T-helper 9 cell (primary cell): ENCODE measurements around the gene CACHD1.
"Not testable (repeated sequence)": the region's sequence is repeated elsewhere in the genome, so short reads cannot be mapped to it uniquely, and the experiment has no call there.

Experiments
- DNase-seq: peaks from one replicate; pipeline ENCODE4 v3.0.0-alpha.2; 2020

The CACHD1 gene

GRCh38 chr1:64598100-64598571 lies 128.2 kb downstream of the CACHD1 start:
- no peak for DNase-seq

DNA sequence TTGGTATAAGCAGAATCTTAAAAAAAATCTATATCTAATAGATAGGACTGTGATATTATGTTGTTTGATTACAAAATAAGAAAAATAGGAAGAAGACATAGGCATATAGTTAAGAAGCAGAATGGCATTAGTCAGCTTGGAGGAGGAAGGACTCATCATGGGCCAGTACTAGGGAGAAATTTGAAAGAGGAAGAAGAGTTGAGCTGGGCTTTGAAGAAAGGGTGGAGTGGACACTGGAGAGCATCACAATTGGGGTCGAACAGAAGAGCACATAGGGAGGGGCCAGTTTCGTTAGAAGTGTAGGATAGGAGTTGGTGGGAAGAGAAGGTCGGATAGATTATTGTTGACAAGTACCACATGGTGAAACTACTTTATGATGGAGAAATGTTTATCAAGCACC lies 129.3 kb downstream of the CACHD1 start:
- DNase-seq = no peak

- DNase-seq = no peak
These were observed 131.3 kb downstream of the CACHD1 start for GRCh38 chr1:64601207-64601606.

- no peak for DNase-seq
These were observed 138.2 kb downstream of the CACHD1 start for GRCh38 chr1:64608005-64608650.

DNA sequence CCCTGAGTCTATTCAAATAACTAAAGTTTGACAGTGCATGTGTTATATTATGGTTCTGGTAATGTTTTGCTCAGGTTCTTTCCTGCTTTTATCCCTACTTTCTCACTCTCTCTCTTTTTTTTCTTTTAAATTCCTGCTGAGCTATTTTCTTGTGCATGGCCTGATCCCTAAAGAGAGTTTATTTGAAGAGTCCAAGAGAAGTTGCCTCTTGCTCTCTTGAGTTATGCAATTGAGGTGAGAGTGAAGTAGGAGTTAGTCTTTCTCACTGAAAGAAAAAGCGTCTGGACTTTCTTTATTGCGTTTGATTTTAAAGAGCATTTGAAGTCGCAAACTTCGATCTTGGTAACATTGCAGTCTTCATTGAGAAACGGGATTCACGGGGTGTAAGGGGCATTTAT lies 138.7 kb downstream of the CACHD1 start:
- DNase-seq = no peak

GRCh38 chr1:64610950-64611349 lies 141.0 kb downstream of the CACHD1 start:
- not testable (repeated sequence) for DNase-seq

DNA sequence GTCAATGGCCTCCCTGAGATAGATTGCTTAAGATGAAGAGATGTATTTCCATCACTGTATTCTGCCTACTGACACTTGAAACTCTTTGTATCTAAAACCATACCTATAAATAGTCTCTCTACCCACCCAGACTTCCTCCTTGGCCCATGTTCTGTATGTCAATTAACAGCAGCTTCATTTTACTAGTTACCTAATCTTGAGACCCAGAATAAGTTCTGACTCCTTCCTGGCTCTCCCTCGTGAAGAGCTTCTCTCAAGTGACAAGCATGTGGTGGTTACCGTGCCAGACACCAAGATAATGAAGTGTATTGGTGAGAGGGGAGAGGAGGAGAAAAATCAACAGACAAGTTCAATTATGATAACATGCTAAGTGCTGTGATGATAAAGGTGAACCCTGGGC lies 146.1 kb downstream of the CACHD1 start:
- no peak for DNase-seq

GRCh38 chr1:64623750-64624191 lies 153.8 kb downstream of the CACHD1 start:
- no peak for DNase-seq

DNA sequence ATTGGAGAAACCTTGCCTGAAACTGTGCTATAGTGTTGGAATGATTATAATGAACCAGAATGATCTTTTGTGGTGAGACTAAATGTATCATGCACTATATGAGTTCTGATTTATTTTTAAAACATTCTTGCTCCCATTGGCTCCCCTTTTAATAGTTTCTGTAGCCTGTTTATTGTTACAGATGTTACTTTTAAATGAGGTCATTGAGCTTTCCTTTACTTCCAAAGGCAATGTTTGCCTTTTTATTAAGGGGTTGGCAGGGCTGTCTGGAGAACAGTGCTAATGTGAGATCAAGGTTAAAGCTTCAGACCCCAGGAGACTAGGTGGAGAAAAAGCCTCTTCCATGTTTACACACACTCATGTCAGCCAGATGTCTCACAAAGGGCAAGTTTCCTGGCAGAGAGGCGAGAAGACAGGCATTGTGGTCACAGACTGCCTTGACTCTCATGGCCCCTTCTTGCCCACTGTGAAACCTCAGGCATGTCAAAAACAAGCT lies 154.3 kb downstream of the CACHD1 start:
- no peak for DNase-seq

- DNase-seq = no peak
These were observed 154.9 kb downstream of the CACHD1 start for GRCh38 chr1:64624808-64625207.

- DNase-seq = no peak
These were observed 160.7 kb downstream of the CACHD1 start for GRCh38 chr1:64630611-64631010.

DNA sequence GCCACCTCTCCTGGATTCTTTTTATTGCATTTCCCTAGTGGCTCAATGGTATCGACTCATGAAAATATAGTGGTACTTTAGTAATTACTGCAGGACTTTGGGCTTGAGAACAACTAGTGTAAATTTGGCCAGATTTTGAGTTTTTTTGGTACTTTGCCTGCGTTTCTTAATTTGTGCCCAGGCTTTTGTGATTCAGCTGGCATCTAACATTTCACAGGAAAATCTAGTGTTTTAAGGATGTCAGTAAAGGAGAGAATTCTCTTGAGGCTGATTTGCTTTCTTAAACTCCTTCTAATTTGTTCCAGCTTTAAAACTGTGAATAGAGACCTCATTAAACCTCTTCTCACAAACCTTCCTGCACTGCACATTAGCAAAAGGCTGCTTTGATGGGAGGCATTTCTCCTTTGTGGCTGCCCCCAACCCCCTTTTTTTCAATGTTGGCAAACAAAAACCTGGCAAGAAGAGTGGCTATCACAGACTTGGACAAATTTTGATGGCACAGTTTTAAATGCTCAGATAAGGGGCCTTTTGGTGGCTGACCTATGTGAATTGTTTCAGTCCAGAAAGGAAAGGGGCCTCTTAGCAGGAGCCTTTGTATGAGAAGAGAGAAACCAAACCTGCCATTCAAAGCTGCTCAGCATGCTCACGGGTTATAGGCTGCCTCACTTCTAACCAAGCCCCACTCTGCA lies 161.6 kb downstream of the CACHD1 start:
- DNase-seq = no peak

GRCh38 chr1:64632936-64633335 lies 163.0 kb downstream of the CACHD1 start:
- no peak for DNase-seq

GRCh38 chr1:64645735-64646134 lies 175.8 kb downstream of the CACHD1 start:
- DNase-seq = no peak

DNA sequence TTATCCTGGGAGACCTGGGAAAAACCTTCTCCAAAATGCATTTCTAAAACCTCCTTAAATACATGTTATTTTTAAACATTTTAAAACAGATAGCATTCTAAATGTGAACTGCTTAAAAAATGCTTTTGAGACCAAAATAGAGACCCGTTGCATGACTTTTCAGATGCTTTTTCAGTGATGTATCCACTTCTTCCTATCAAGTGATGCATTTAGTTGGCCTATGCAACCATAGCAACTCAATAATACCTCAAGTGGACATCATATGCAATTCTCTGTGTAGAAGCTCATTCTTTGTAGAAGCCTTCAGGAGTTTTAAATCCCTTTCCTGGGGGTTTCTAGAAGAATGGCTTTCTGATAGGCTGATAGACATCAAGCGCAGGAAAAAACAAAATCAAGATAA lies 180.5 kb downstream of the CACHD1 start:
- DNase-seq = no peak

- DNase-seq = no peak
These were observed 181.9 kb downstream of the CACHD1 start for GRCh38 chr1:64651841-64652240.

DNA sequence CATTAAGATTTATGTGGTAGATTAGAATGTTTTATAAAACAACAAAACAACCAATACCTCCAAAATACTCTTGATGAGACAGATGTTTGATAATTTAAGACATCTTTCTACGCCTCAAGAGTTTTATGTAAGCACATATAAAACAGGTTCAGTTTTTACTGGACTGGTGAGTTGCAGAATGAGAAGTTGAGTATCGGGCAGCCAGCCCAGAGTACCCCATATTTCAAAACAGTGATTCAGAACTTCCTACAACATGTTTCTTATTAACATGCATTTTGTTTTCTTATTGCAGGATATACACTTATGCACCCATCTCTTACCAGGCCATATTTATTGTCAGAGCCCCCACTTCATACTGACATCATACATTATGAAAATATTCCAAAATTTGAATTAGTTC lies 183.5 kb downstream of the CACHD1 start:
- no peak for DNase-seq

DNA sequence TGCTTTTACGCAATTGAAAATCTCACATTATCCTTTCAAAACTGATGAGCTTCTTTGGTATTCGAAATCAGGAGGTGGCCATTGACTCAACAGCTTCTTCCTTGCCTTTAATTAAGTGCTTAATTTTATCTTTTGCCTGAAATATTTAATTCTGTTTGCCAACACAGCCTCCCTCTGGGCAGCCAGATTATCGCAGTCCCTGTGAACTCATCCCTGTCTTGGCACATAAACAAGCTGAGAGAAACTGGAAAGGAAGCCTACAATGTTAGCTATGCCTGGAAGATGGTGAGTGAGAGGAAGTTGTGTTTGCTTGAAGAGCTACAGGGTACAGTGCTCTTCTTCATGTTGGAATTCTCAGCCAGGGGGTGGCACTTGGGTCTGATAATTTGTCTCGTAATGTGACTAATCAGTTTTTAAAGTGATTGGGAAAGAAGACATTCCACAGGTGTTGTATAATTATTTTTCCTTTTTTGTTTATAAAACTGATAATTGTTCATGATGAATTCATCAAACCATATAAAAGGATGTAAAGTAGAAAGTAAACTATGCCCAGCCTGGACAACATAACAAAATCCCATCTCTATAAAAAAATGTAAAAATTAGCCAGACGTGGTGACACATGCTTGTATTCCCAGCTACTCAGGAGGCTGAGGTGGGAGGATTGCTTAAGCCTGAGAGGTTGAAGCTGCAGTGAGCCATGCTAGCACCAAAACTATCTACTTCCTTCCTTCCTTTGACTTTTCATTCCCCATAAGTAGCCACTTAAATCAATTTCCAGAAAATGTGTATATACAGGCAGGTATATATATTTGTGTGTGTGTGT lies 184.8 kb downstream of the CACHD1 start:
- DNase-seq = no peak

- no peak for DNase-seq
These were observed 185.9 kb downstream of the CACHD1 start for GRCh38 chr1:64655861-64656260.

DNA sequence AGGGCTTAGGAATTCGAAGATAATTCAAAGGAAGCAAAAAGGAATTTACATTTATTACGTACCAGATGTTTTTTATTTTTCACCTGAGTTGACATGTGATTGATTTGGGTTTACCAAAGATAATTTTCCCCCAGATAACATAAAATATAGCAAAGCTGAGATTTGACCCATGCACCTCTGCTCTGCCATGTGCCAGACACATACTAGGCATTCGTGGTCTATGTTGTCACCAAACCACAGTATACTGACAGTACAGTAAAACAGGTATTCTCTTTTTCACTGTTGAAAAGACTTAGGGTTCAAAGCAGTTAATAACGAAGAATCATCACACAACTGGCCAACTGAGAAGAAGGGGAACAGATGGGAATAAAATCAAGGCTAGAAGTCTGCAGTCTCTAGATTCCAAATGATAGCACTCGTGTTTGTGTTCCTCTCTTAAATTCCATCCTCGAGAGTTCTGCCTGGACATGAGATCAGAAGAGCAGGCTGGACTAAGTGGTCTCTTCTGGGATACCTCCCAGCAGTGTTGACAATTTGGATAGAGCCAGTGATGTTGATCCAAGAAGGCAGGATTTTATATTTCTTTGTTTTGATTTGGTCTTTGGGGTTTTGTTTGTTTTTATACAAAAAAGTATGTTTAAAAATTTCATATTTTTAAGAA lies 189.7 kb downstream of the CACHD1 start:
- no peak for DNase-seq

- no peak for DNase-seq
These were observed 193.7 kb downstream of the CACHD1 start for GRCh38 chr1:64663668-64664067.

- no peak for DNase-seq
These were observed 194.4 kb downstream of the CACHD1 start for GRCh38 chr1:64664299-64664698.

DNA sequence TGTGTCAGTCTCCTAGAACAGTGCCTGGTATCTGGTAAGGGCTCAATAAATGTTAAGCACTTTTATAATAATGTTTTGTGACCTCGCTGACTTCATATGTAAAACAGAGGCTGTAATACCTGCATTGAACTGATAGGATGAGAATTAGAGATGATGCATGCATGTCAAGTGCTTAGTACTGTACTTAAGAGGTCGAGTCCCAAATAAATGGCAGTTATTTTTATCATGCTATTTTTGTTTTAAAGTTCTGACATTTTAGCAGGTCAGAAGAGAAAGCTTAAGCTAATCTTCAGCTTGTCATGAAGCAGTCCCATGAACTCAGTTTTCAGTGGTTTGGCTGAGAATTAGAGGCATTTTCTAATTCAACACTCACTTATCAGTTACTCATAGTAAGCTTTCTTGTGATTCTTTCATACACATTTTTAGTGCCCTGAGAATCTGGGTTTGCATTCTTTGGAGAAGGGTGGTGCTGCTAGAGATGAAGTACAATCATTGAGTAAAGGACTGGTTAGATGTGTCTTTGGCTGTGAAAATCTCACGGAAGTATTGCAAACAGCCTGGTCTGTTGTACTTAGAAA lies 199.3 kb downstream of the CACHD1 start:
- DNase-seq = no peak
